GM19395 (cell line): ENCODE results near the gene INSM1.

Source experiments
- ATAC-seq: cut with Tn5 transposase; IDR thresholded peaks from one replicate; pipeline ENCODE4 v1.9.1; 2021; ENCODE audit warnings: mild to moderate bottlenecking, moderate library complexity; ENCODE audit not compliant: unreplicated experiment

The INSM1 gene

GRCh38 chr20:20362774-20363433, 5.0 kb upstream of the INSM1 start:
- no peak for ATAC-seq

GRCh38 chr20:20363434-20363798, 4.5 kb upstream of the INSM1 start:
- ATAC-seq = no peak

- no peak for ATAC-seq
These were observed 3.9 kb upstream of the INSM1 start for GRCh38 chr20:20363799-20364592.

- ATAC-seq = no peak
These were observed 3.1 kb upstream of the INSM1 start for GRCh38 chr20:20364593-20365479.

GRCh38 chr20:20365480-20366161, 2.3 kb upstream of the INSM1 start:
- ATAC-seq = no peak

GRCh38 chr20:20366551-20366875, 1.4 kb upstream of the INSM1 start:
- no peak for ATAC-seq

- no peak for ATAC-seq
These were observed 879 bp upstream of the INSM1 start for GRCh38 chr20:20366876-20367574.

- ATAC-seq = no peak
These were observed 730 bp downstream of the INSM1 start for GRCh38 chr20:20368418-20369249.

- ATAC-seq = no peak
These were observed 1.6 kb downstream of the INSM1 start for GRCh38 chr20:20369250-20370093.

GRCh38 chr20:20370094-20370575, 2.2 kb downstream of the INSM1 start:
- no peak for ATAC-seq

GRCh38 chr20:20371083-20371482, 3.2 kb downstream of the INSM1 start:
- ATAC-seq = no peak

- ATAC-seq = no peak
These were observed 3.8 kb downstream of the INSM1 start for GRCh38 chr20:20371681-20372080.

- ATAC-seq = no peak
These were observed 5.2 kb downstream of the INSM1 start for GRCh38 chr20:20373091-20373571.

- no peak for ATAC-seq
These were observed 8.0 kb downstream of the INSM1 start for GRCh38 chr20:20375862-20376261.

GRCh38 chr20:20386192-20386591, 18.3 kb downstream of the INSM1 start:
- ATAC-seq = no peak

GRCh38 chr20:20390393-20390792, 22.5 kb downstream of the INSM1 start:
- ATAC-seq = no peak

GRCh38 chr20:20391115-20391514, 23.2 kb downstream of the INSM1 start:
- no peak for ATAC-seq

GRCh38 chr20:20391766-20392165, 23.9 kb downstream of the INSM1 start:
- no peak for ATAC-seq
